Measurements from ENCODE around the gene PDC. TPM values are rescaled to one million over a fixed set of nuclear protein-coding genes. Genes with fewer than 3 reads are reported as not detected.
A peak's percentile ranks its signal among the peaks of the same experiment; 100 is the strongest.

Gene PDC
- total and polyA plus RNA-seq, 8 donors, result not detected

DNA sequence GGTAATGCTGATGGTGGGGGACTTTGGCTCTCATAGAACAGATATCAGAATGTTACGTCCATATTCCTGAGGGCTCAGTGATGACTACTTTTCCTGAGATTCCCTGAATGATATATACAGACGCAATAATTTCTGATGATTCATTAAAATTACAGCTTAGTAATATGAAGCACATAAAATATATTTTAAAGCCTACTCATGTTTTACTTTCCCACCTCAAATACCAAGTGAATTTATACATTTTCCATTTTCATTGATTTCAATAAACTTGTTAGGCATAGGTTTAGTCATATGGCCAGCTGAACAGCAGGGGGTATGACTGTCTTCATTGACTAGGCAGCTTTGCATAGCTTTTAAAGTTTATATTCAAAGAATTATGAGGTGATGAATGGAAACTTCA lies 26.2 kb upstream of the PDC start:
- WGBS, 5 donors, result 87 to 92% (median 90%) methylated on average over 2 of the region's 2 CpGs
- Histone ChIP-seq H3K27ac (no peak overlapping the region), H3K36me3 (no peaks in the 10 kb centered on the region), H3K27me3 (no peaks in the 10 kb centered on the region), H3K9me3 (no peaks in the 10 kb centered on the region), H3K4me3 (no peak overlapping the region), H3K4me1 (peaks cover 0 to 3% (median 0%) of the 10 kb centered on the region in 4 donors)
- DNase-seq, result no peak
- intact Hi-C loops (cut with DNase I; ENCODE audit: low total_unique reads), result loop anchor here (10.0 kb wide), 1 partner anchor 498 kb away; no protein-coding TSS in a partner anchor
- TF ChIP-seq POLR2AphosphoS5 (IDR thresholded peaks at IDR 0.05) (no peak), POLR2A (IDR thresholded peaks at IDR 0.05) (no peak), EP300 (IDR thresholded peaks at IDR 0.05) (no peak)
- TF ChIP-seq, protein P1, sequence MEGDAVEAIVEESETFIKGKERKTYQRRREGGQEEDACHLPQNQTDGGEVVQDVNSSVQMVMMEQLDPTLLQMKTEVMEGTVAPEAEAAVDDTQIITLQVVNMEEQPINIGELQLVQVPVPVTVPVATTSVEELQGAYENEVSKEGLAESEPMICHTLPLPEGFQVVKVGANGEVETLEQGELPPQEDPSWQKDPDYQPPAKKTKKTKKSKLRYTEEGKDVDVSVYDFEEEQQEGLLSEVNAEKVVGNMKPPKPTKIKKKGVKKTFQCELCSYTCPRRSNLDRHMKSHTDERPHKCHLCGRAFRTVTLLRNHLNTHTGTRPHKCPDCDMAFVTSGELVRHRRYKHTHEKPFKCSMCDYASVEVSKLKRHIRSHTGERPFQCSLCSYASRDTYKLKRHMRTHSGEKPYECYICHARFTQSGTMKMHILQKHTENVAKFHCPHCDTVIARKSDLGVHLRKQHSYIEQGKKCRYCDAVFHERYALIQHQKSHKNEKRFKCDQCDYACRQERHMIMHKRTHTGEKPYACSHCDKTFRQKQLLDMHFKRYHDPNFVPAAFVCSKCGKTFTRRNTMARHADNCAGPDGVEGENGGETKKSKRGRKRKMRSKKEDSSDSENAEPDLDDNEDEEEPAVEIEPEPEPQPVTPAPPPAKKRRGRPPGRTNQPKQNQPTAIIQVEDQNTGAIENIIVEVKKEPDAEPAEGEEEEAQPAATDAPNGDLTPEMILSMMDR (IDR thresholded peaks at IDR 0.05), result no peak

DNA sequence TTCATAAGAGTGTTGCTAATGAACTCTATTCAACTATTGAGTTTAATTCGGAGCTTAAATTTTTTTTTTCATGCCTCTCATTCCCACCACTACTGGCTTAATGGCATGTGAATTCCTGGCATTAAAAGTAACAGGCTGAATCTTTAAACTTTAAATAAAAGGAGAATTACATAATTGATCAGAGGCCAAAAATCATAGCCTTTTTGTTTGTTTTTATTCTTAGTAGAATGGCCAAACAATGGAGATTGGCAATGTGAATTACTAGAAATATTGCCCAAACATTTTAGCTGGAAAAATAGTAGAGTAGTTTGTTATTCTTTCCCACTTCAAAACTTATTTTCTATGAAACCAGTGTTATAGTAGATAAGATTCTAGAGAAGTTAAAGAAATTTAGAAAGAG lies 25.1 kb upstream of the PDC start:
- Histone ChIP-seq H3K4me1 (peaks cover 0 to 3% (median 0%) of the 10 kb centered on the region in 4 donors), H3K27ac (no peak overlapping the region), H3K36me3 (no peaks in the 10 kb centered on the region), H3K4me3 (no peak overlapping the region), H3K9me3 (no peaks in the 10 kb centered on the region), H3K27me3 (no peaks in the 10 kb centered on the region)
- DNase-seq, result no peak
- TF ChIP-seq POLR2A (IDR thresholded peaks at IDR 0.05) (no peak), EP300 (IDR thresholded peaks at IDR 0.05) (no peak), POLR2AphosphoS5 (IDR thresholded peaks at IDR 0.05) (no peak)
- TF ChIP-seq, protein P1 (IDR thresholded peaks at IDR 0.05), result no peak
- WGBS, 5 donors, result 74 to 89% (median 80%) methylated on average over 1 of the region's 1 CpG
- intact Hi-C loops (cut with DNase I; ENCODE audit: low total_unique reads), result loop anchor here (10.0 kb wide), 1 partner anchor 499 kb away; no protein-coding TSS in a partner anchor

DNA sequence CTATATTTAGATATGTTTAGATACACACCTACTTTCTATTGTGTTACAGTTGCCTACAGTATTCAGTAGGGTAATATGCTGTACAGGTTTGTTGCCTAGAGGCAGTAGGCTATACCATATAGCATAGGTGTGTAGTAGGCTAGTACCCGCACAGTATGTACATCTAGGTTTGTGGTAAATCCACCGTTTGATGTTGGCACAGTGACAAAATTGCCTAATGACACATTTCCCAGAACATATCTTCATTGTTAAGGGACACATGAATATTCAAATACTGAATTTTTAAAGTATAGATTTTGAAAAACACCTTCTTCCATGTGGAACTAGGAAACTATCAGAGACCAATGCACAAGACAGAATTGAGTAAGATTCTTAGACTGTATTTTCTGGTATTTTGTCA lies 22.6 kb upstream of the PDC start:
- Histone ChIP-seq H3K9me3 (no peaks in the 10 kb centered on the region), H3K27ac (no peak overlapping the region), H3K27me3 (no peaks in the 10 kb centered on the region), H3K4me3 (no peak overlapping the region), H3K36me3 (no peaks in the 10 kb centered on the region), H3K4me1 (peaks cover 0 to 3% (median 0%) of the 10 kb centered on the region in 4 donors)
- WGBS, 5 donors, result 41 to 51% (median 48%) methylated on average over 2 of the region's 2 CpGs
- no peak for DNase-seq
- TF ChIP-seq, protein P1 (IDR thresholded peaks at IDR 0.05), result no peak
- no peak for TF ChIP-seq POLR2AphosphoS5 (IDR thresholded peaks at IDR 0.05)
- no peak for TF ChIP-seq POLR2A (IDR thresholded peaks at IDR 0.05)
- TF ChIP-seq EP300 (IDR thresholded peaks at IDR 0.05), result no peak
- intact Hi-C loops (cut with DNase I; ENCODE audit: low total_unique reads), result loop anchor here (10.0 kb wide), 1 partner anchor 501 kb away; no protein-coding TSS in a partner anchor

DNA sequence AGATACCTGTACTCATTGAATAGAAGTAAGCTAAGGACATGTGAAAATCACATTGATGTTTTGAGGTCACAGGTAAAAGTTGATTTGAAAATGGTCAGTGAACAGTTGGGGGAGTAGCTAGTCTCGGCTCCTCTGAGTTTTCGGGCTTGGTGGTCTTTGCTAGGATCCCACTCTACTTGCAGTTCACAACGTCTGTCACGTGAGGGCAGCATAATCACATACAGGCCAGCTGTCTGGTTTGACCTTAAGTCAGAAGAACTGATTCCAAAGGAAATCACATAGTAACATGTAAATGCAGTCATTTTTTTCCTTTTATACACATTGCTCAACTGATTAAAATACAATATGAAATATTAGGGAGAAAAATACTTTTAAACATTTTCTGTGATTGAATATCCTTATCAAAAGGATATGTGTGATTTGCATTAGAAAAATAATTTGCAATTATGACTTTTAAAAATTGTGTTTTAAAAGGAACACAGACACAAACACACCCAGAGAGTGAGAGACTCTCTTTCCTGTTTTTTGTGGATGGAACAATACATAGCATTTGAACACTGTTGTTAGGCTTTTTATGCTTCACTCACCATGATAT lies 21.8 kb upstream of the PDC start:
- H3K27me3 ChIP-seq, result no peaks in the 10 kb centered on the region
- H3K4me1 ChIP-seq, result peaks cover 0 to 3% (median 0%) of the 10 kb centered on the region in 4 donors
- TF ChIP-seq, protein P1 (IDR thresholded peaks at IDR 0.05), result peak in 5 of 7 experiments; percentile 66 to 79 (median 74)
- TF ChIP-seq EP300 (IDR thresholded peaks at IDR 0.05), result no peak
- WGBS, 5 donors, result 4 to 5% (median 5%) methylated on average over 4 of the region's 4 CpGs
- no peaks in the 10 kb centered on the region for H3K9me3 ChIP-seq
- peak; percentile 42 to 86 for DNase-seq
- H3K27ac ChIP-seq, result no peak overlapping the region
- intact Hi-C loops (cut with DNase I; ENCODE audit: low total_unique reads), result loop anchor here (10.0 kb wide), 1 partner anchor 502 kb away; no protein-coding TSS in a partner anchor
- H3K4me3 ChIP-seq, result no peak overlapping the region
- H3K36me3 ChIP-seq, result no peaks in the 10 kb centered on the region

Measured in stomach (tissue), 9 donors.